Smooth muscle cell (in vitro differentiated cells): Measurements from ENCODE around the gene AUTS2. TPM values are rescaled to one million over a fixed set of nuclear protein-coding genes. Genes with fewer than 3 reads are reported as not detected.

Experiments
- DNase-seq: peaks from one replicate; lab custom pipeline; 2025; ENCODE audit not compliant: unreplicated experiment; lab: John Stamatoyannopoulos, UW
- H2AFZ ChIP-seq: fragments of 200-600 bp; sonication (generic); 2 replicates; pipeline ENCODE4 v1.6.0; 2016; ENCODE audit warnings: antibody characterized with exemption, low read depth, mild to moderate bottlenecking
- H3F3A ChIP-seq: fragments of 200-600 bp; sonication (generic); 2 replicates; pipeline ENCODE4 v1.6.0; 2017; ENCODE audit warnings: antibody characterized with exemption, low read depth
- H3K27ac ChIP-seq: fragments of 200-600 bp; sonication (generic); 2 replicates; pipeline ENCODE4 v1.5.1; 2016; ENCODE audit warnings: low read depth, mild to moderate bottlenecking
- H3K27me3 ChIP-seq: fragments of 200-600 bp; sonication (generic); 2 replicates; pipeline ENCODE4 v1.6.1; 2016; ENCODE audit warnings: low read depth, mild to moderate bottlenecking
- H3K36me3 ChIP-seq: fragments of 200-600 bp; sonication (generic); 2 replicates; pipeline ENCODE4 v1.5.1; 2016; ENCODE audit warnings: low read depth
- H3K4me1 ChIP-seq: fragments of 200-600 bp; sonication (generic); 2 replicates; pipeline ENCODE4 v1.5.1; 2016; ENCODE audit warnings: low read depth
- H3K4me2 ChIP-seq: fragments of 200-600 bp; sonication (generic); 2 replicates; pipeline ENCODE4 v1.6.0; 2016; ENCODE audit warnings: mild to moderate bottlenecking
- H3K4me3 ChIP-seq: fragments of 200-600 bp; sonication (generic); 2 replicates; pipeline ENCODE4 v1.5.1; 2016; ENCODE audit warnings: mild to moderate bottlenecking
- H3K79me2 ChIP-seq: fragments of 200-600 bp; sonication (generic); 2 replicates; pipeline ENCODE4 v1.6.0; 2016; ENCODE audit warnings: low read depth, mild to moderate bottlenecking
- H3K9ac ChIP-seq: fragments of 200-600 bp; sonication (generic); 2 replicates; pipeline ENCODE4 v1.6.0; 2016; ENCODE audit warnings: low read depth
- H3K9me3 ChIP-seq: fragments of 200-600 bp; sonication (generic); replicated peaks from 2 replicates; pipeline ENCODE4 v1.5.1; 2016; ENCODE audit warnings: low read depth
- H4K20me1 ChIP-seq: fragments of 200-600 bp; sonication (generic); 2 replicates; pipeline ENCODE4 v1.6.0; 2016; ENCODE audit warnings: low read depth
- WGBS: methylation state at CpG from one replicate; pipeline ENCODE4 v1.1.7; 2016; ENCODE audit warnings: low lambda C conversion rate; 5-methylcytosine and 5-hydroxymethylcytosine counted together
- polyA plus RNA-seq: library from polyadenylated mRNA; unstranded; fragments of >200 nt; fragmentation: Nextera tagmentation; extraction: Ambion mirVana; gene quantifications from 2 replicates; pipeline ENCODE4 v1.2.1, GENCODE V29; 2016
- total RNA-seq: library from RNA; depleted of rRNA; stranded (reverse); fragments of >200 nt; gene quantifications from 2 replicates; pipeline ENCODE4 v1.2.3, GENCODE V29; 2014
- TF ChIP-seq, protein P1 (sequence below): fragments of 200-600 bp; sonication (generic); IDR thresholded peaks from 2 replicates; pipeline ENCODE4 v1.5.1; 2017; ENCODE audit warnings: borderline replicate concordance, mild to moderate bottlenecking, antibody characterized with exemption; ENCODE audit not compliant: insufficient read depth, poor library complexity, severe bottlenecking

Gene AUTS2
- total and polyA plus RNA-seq, 2 experiments from 2014 or later = 6.5 to 8.6 TPM

DNA sequence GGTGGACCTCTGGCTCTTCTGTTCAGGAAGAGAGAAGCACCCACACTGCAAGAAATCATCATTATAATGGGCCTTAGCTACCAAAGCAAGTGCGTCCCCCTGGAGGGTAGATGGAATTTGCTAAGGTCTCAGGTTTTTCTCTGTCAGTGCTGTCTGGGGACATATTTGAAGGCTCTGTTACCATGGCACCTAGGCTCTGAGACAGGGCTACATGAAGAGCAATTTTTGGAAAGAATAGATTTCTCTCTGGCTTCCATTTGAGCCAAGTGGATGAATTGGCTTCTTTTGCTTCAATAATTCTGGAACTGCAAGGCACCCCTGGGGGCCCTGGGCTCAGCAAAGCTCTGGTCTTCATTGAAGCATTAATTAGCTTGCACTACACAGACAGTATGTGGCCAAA, 1184.5 kb downstream of the AUTS2 start:
- TF ChIP-seq, protein P1, sequence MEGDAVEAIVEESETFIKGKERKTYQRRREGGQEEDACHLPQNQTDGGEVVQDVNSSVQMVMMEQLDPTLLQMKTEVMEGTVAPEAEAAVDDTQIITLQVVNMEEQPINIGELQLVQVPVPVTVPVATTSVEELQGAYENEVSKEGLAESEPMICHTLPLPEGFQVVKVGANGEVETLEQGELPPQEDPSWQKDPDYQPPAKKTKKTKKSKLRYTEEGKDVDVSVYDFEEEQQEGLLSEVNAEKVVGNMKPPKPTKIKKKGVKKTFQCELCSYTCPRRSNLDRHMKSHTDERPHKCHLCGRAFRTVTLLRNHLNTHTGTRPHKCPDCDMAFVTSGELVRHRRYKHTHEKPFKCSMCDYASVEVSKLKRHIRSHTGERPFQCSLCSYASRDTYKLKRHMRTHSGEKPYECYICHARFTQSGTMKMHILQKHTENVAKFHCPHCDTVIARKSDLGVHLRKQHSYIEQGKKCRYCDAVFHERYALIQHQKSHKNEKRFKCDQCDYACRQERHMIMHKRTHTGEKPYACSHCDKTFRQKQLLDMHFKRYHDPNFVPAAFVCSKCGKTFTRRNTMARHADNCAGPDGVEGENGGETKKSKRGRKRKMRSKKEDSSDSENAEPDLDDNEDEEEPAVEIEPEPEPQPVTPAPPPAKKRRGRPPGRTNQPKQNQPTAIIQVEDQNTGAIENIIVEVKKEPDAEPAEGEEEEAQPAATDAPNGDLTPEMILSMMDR = no peak
- no peak overlapping the region for H2AFZ ChIP-seq
- H3K4me2 ChIP-seq = no peak overlapping the region
- DNase-seq = no peak
- H3K27me3 ChIP-seq = no peaks in the 10 kb centered on the region
- H4K20me1 ChIP-seq = no peaks in the 10 kb centered on the region
- no peak overlapping the region for H3K27ac ChIP-seq
- H3F3A ChIP-seq = no peaks in the 10 kb centered on the region
- 100% methylated on average over 1 of the region's 1 CpG for WGBS
- no peaks in the 10 kb centered on the region for H3K4me1 ChIP-seq
- H3K9me3 ChIP-seq = no peaks in the 10 kb centered on the region
- H3K9ac ChIP-seq = no peak overlapping the region
- H3K36me3 ChIP-seq = peaks cover 3% of the 10 kb centered on the region
- no peak overlapping the region for H3K4me3 ChIP-seq
- H3K79me2 ChIP-seq = no peaks in the 10 kb centered on the region

DNA sequence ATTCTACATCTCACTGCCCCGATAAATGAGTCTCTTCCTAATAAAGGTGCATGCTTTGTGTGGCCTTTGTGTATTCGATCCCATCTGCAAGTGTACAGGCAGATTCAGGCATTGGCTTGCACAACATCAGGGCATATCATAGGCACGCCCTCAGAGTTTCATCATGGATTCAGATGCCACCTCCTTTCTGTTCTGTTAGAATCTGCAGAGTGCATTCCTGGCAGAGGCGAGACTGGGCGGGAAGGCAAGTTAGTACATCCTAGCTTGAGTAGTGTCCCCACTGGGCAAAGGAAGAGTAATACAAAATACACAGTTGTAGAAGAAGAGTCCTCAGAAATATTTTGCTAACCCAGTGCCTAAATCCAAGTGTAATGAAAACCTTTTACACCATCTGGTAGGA, 1187.2 kb downstream of the AUTS2 start:
- Histone ChIP-seq H3K27ac (no peak overlapping the region), H3K9me3 (no peaks in the 10 kb centered on the region), H3K4me1 (no peaks in the 10 kb centered on the region), H3K36me3 (peaks cover 3% of the 10 kb centered on the region), H4K20me1 (no peaks in the 10 kb centered on the region), H3K9ac (no peak overlapping the region), H3K4me2 (no peak overlapping the region), H3K4me3 (no peak overlapping the region), H3F3A (no peaks in the 10 kb centered on the region), H3K27me3 (no peaks in the 10 kb centered on the region), H3K79me2 (no peaks in the 10 kb centered on the region), H2AFZ (no peak overlapping the region)
- TF ChIP-seq, protein P1 = no peak
- WGBS = 96% methylated on average over 5 of the region's 5 CpGs
- DNase-seq = no peak

DNA sequence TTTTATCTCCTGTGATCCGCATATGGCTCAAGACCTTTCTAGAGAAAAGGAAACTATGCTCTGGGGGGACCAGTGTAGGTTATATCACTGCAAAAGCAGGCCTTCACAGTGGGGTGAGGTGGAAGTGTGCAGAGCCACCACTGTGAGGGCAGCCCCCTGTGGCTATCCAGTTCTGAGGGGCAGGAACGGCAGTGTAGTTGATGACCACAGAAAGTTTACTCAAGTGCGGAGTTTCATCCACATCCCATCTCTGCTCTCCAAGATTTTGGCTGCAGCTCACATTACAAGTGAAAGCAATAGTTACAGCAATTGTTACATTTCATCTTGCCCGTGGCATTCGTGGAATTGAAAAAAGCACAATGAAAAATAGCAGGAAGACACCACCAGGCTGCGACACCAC, 1187.8 kb downstream of the AUTS2 start:
- no peaks in the 10 kb centered on the region for H3K79me2 ChIP-seq
- no peak overlapping the region for H3K9ac ChIP-seq
- H3K4me3 ChIP-seq = no peak overlapping the region
- H3K36me3 ChIP-seq = peaks cover 3% of the 10 kb centered on the region
- H3K4me1 ChIP-seq = no peaks in the 10 kb centered on the region
- DNase-seq = no peak
- WGBS = 96% methylated on average over 6 of the region's 6 CpGs
- no peak overlapping the region for H3K4me2 ChIP-seq
- no peak overlapping the region for H3K27ac ChIP-seq
- no peaks in the 10 kb centered on the region for H4K20me1 ChIP-seq
- no peaks in the 10 kb centered on the region for H3K9me3 ChIP-seq
- no peak overlapping the region for H2AFZ ChIP-seq
- H3K27me3 ChIP-seq = no peaks in the 10 kb centered on the region
- H3F3A ChIP-seq = no peaks in the 10 kb centered on the region
- TF ChIP-seq, protein P1 = no peak

DNA sequence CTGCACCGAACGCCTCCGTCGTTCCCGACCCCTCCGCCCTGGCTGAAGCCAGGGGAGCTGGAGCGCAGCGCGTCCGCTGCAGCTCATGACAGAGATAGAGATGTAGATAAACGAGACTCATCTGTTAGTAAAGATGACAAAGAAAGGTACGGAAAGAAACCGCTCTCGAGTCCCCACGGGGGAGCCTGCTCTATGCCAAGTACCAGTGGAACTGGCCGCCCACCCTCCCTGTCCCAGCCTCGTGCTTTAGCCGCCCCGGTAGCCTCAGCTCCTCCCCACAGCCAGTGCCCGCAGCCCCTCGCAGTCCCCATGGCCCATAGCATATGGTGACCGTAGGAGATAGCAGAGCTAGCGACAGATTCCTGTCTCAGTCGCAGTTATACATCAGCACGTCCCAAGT, 1189.0 kb downstream of the AUTS2 start:
- 93% methylated on average over 25 of the region's 25 CpGs for WGBS
- no peak for DNase-seq
- no peaks in the 10 kb centered on the region for H3K9me3 ChIP-seq
- H3K36me3 ChIP-seq = peaks cover 3% of the 10 kb centered on the region
- H2AFZ ChIP-seq = no peak overlapping the region
- no peaks in the 10 kb centered on the region for H3K4me1 ChIP-seq
- H3K79me2 ChIP-seq = no peaks in the 10 kb centered on the region
- no peaks in the 10 kb centered on the region for H3K27me3 ChIP-seq
- no peaks in the 10 kb centered on the region for H3F3A ChIP-seq
- H3K4me3 ChIP-seq = no peak overlapping the region
- no peak overlapping the region for H3K4me2 ChIP-seq
- H3K27ac ChIP-seq = no peak overlapping the region
- H4K20me1 ChIP-seq = no peaks in the 10 kb centered on the region
- TF ChIP-seq, protein P1 = no peak
- H3K9ac ChIP-seq = no peak overlapping the region
